OCI-LY3 (cell line): ENCODE results near the gene SPOPL.

ENCODE experiments used
- H2AFZ ChIP-seq: fragments of 200-600, 300-600 bp; shearing (Covaris generic); 2 replicates; pipeline ENCODE4 v1.6.0; 2014; ENCODE audit warnings: antibody characterized with exemption, low read depth, low read length
- H3K27ac ChIP-seq: fragments of 200-600, 300-600 bp; sonication (generic); 2 replicates; pipeline ENCODE4 v1.5.1; 2014; ENCODE audit warnings: mild to moderate bottlenecking, low read length, moderate library complexity, mixed read lengths
- H3K27me3 ChIP-seq: fragments of 200-600, 300-600 bp; sonication (generic); 2 replicates; pipeline ENCODE4 v1.6.1; 2014; ENCODE audit warnings: low read depth, low read length, mixed read lengths
- H3K36me3 ChIP-seq: fragments of 200-600, 300-600 bp; sonication (generic); replicated peaks from 2 replicates; pipeline ENCODE3; 2014; ENCODE audit warnings: low read depth, low read length, mixed read lengths
- H3K4me1 ChIP-seq: fragments of 300-600, 200-600 bp; sonication (generic); 2 replicates; pipeline ENCODE4 v1.6.1; 2014; ENCODE audit warnings: low read length, mixed read lengths
- H3K4me2 ChIP-seq: fragments of 200-600, 300-600 bp; sonication (generic); 2 replicates; pipeline ENCODE4 v1.6.1; 2014; ENCODE audit warnings: low read length, mixed read lengths
- H3K4me3 ChIP-seq: fragments of 300-600, 200-600 bp; sonication (generic); 2 replicates; pipeline ENCODE4 v1.5.1; 2014; ENCODE audit warnings: antibody characterized with exemption, mild to moderate bottlenecking, low read length, moderate library complexity
- H3K79me2 ChIP-seq: fragments of 300-600, 200-600 bp; shearing (Covaris generic); 2 replicates; pipeline ENCODE4 v1.6.1; 2014; ENCODE audit warnings: mild to moderate bottlenecking, low read length, mixed read lengths
- H3K9ac ChIP-seq: fragments of 300-600, 200-600 bp; shearing (Covaris generic); 2 replicates; pipeline ENCODE4 v1.6.0; 2014; ENCODE audit warnings: mild to moderate bottlenecking, low read length, moderate library complexity
- H3K9me3 ChIP-seq: fragments of 200-600, 300-600 bp; shearing (Covaris generic); 2 replicates; pipeline ENCODE4 v1.6.1; 2014; ENCODE audit warnings: low read length, mixed read lengths; ENCODE audit not compliant: insufficient read depth
- H4K20me1 ChIP-seq: fragments of 200-600, 300-600 bp; sonication (generic); 2 replicates; pipeline ENCODE4 v1.6.1; 2016; ENCODE audit warnings: low read length, mixed read lengths; ENCODE audit not compliant: insufficient read depth
- EZH2phosphoT487 ChIP-seq: fragments of 200-600 bp; shearing (Covaris generic); IDR thresholded peaks from 2 replicates; pipeline ENCODE4 v1.6.1; 2018; ENCODE audit warnings: antibody characterized with exemption, mixed run types, low read depth
- TF ChIP-seq, protein P1 (sequence below): fragments of 200-600, 300-600 bp; sonication (generic); IDR thresholded peaks from 2 replicates; pipeline ENCODE4 v1.5.1; 2014; ENCODE audit warnings: antibody characterized with exemption, low read length, low read depth

SPOPL gene

DNA sequence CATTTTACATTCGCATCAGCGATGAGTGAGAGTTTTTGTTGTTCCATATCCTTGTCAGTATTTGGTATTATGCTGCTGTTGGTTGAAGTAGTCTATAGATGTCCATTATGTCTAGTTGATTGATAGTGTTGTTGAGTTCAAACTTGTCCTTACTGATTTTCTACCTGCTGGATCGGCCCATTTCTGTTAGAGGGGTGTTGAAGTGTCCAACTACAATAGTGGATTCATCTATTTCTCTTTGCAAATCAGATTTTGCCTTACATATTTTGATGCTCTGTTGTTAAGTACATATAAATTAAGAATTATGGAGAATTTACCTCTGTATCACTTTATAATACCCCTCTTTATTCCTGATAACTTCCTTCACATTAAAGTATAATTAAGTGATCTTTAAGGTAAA lies 8.7 kb downstream of the SPOPL start:
- H3K4me2 ChIP-seq = no peak overlapping the region
- peaks cover 9% of the 10 kb centered on the region for H3K9me3 ChIP-seq
- H4K20me1 ChIP-seq = peaks cover 81% of the 10 kb centered on the region
- H2AFZ ChIP-seq = no peak overlapping the region
- no peak overlapping the region for H3K4me3 ChIP-seq
- no peaks in the 10 kb centered on the region for H3K27me3 ChIP-seq
- H3K9ac ChIP-seq = no peak overlapping the region
- H3K36me3 ChIP-seq = peaks cover 49% of the 10 kb centered on the region
- H3K27ac ChIP-seq = no peak overlapping the region
- no peak for TF ChIP-seq EZH2phosphoT487
- TF ChIP-seq, protein P1, sequence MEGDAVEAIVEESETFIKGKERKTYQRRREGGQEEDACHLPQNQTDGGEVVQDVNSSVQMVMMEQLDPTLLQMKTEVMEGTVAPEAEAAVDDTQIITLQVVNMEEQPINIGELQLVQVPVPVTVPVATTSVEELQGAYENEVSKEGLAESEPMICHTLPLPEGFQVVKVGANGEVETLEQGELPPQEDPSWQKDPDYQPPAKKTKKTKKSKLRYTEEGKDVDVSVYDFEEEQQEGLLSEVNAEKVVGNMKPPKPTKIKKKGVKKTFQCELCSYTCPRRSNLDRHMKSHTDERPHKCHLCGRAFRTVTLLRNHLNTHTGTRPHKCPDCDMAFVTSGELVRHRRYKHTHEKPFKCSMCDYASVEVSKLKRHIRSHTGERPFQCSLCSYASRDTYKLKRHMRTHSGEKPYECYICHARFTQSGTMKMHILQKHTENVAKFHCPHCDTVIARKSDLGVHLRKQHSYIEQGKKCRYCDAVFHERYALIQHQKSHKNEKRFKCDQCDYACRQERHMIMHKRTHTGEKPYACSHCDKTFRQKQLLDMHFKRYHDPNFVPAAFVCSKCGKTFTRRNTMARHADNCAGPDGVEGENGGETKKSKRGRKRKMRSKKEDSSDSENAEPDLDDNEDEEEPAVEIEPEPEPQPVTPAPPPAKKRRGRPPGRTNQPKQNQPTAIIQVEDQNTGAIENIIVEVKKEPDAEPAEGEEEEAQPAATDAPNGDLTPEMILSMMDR = no peak
- H3K79me2 ChIP-seq = peaks cover 100% of the 10 kb centered on the region
- H3K4me1 ChIP-seq = peaks cover 20% of the 10 kb centered on the region

DNA sequence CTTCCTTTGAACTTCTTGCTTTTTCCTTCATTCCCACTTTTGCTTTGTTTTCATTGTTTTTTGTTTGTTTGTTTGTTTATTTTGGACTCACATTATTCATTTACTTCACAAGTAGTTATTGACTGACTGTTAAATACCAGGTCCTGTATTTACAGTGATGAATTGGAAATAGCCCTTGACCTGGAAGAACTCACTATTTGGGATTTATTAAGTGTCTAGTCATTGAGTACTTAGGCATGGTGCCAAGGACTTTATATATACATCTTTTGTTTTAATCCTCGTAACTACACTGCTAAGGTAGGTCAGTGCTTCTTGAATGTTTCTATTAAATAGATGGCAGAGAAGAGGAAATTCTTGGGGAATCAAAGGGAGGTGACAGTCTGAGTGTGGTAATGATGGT lies 11.1 kb downstream of the SPOPL start:
- Histone ChIP-seq H3K9ac (no peak overlapping the region), H4K20me1 (peaks cover 86% of the 10 kb centered on the region), H3K27me3 (no peaks in the 10 kb centered on the region), H3K79me2 (peaks cover 100% of the 10 kb centered on the region), H3K4me2 (no peak overlapping the region), H3K36me3 (peaks cover 45% of the 10 kb centered on the region), H3K9me3 (peaks cover 9% of the 10 kb centered on the region), H2AFZ (no peak overlapping the region), H3K4me1 (no peaks in the 10 kb centered on the region), H3K4me3 (no peak overlapping the region), H3K27ac (no peak overlapping the region)
- TF ChIP-seq, protein P1 = no peak
- TF ChIP-seq EZH2phosphoT487 = no peak

DNA sequence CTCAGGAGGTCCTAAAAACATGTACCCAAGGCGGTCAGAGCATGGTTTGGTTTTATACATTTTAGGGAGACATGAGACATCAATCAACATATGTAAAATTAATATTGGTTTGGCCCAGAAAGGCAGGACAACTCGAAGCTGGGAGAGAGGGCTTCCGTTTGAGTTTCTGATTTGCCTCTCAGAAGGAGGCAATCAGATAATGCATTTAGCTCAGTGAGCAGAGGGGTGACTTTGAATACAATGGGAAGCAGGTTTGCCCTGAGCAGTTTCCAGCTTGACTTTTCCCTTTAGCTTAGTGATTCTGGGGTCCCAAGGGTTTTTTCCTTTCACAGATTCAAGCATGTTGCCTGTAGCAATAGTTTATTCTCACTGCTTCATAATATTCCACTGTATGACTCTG lies 12.6 kb downstream of the SPOPL start:
- no peaks in the 10 kb centered on the region for H3K27me3 ChIP-seq
- peaks cover 37% of the 10 kb centered on the region for H3K36me3 ChIP-seq
- no peak overlapping the region for H3K4me3 ChIP-seq
- no peak overlapping the region for H3K9ac ChIP-seq
- no peak overlapping the region for H3K4me2 ChIP-seq
- no peak overlapping the region for H2AFZ ChIP-seq
- H3K27ac ChIP-seq = no peak overlapping the region
- H4K20me1 ChIP-seq = peaks cover 89% of the 10 kb centered on the region
- H3K79me2 ChIP-seq = peaks cover 100% of the 10 kb centered on the region
- TF ChIP-seq, protein P1 = no peak
- no peak for TF ChIP-seq EZH2phosphoT487
- no peaks in the 10 kb centered on the region; the same call in 1 of the 2 replicates for H3K4me1 ChIP-seq
- H3K9me3 ChIP-seq = peaks cover 9% of the 10 kb centered on the region

DNA sequence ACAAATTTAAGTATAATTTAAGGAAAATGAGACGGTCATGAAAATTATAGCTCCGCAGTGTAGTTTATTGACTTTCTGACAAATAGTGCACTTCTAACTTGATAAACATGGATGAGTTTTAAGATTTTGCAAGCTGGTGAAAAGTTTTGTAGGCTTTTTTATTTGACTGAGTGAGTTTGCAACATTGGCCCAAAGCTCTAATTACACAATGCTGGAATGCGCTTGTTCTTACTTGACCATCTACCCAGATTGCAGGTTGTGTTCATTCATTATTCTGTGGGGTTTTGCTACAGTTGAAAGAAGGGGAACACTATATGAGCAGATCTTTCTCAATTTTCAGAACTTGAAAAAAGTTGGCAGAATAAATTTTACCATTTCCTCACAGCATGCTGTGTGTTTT lies 13.5 kb downstream of the SPOPL start:
- no peak overlapping the region for H3K4me2 ChIP-seq
- H3K9me3 ChIP-seq = peaks cover 9% of the 10 kb centered on the region
- H3K36me3 ChIP-seq = peaks cover 29% of the 10 kb centered on the region
- no peak overlapping the region for H3K9ac ChIP-seq
- no peak overlapping the region for H3K27ac ChIP-seq
- no peak overlapping the region for H3K4me3 ChIP-seq
- peaks cover 84% of the 10 kb centered on the region for H4K20me1 ChIP-seq
- H3K4me1 ChIP-seq = peaks cover 2% of the 10 kb centered on the region
- peaks cover 100% of the 10 kb centered on the region for H3K79me2 ChIP-seq
- H2AFZ ChIP-seq = no peak overlapping the region
- no peak for TF ChIP-seq EZH2phosphoT487
- TF ChIP-seq, protein P1 = no peak
- H3K27me3 ChIP-seq = no peaks in the 10 kb centered on the region
